Endometrial microvascular endothelial cells (primary cell): ENCODE measurements around the gene RFT1. TPM values are rescaled to one million over a fixed set of nuclear protein-coding genes. Genes with fewer than 3 reads are reported as not detected.

ENCODE experiments used
- in situ Hi-C: cut with HindIII; loops from 2 replicates; pipeline ENCODE4 v1.10.0; 2017; ENCODE audit warnings: low sequenced_read_pairs, low pct_unique_long_range_greater_than_20kb; ENCODE audit errors: inconsistent ontology term
- total RNA-seq: library from RNA; depleted of rRNA; stranded (reverse); fragments of >200 nt; gene quantifications from one replicate; pipeline ENCODE4 v1.2.3, GENCODE V29; 2015; ENCODE audit errors: inconsistent ontology term

The RFT1 gene
- total RNA-seq, 1 donor from 2014 or later, result 29.4 TPM

GRCh38 chr3:53109190-53109589 is 21.0 kb downstream of the RFT1 start:
- in situ Hi-C loops, result no loop called here

GRCh38 chr3:53104762-53105161 is 25.5 kb downstream of the RFT1 start:
- in situ Hi-C loops, result no loop called here

- in situ Hi-C loops, result no loop called here
These were observed 26.6 kb downstream of the RFT1 start for GRCh38 chr3:53103397-53104296.

GRCh38 chr3:53102601-53103147 is 27.6 kb downstream of the RFT1 start:
- in situ Hi-C loops, result no loop called here

GRCh38 chr3:53101956-53102355 is 28.3 kb downstream of the RFT1 start:
- in situ Hi-C loops, result no loop called here

- in situ Hi-C loops, result no loop called here
These were observed 29.3 kb downstream of the RFT1 start for GRCh38 chr3:53100818-53101466.

GRCh38 chr3:53097887-53098286 is 32.3 kb downstream of the RFT1 start:
- in situ Hi-C loops, result no loop called here

- in situ Hi-C loops, result no loop called here
These were observed 37.3 kb downstream of the RFT1 start for GRCh38 chr3:53092942-53093341.

- in situ Hi-C loops, result no loop called here
These were observed 38.0 kb downstream of the RFT1 start for GRCh38 chr3:53092216-53092615.

GRCh38 chr3:53091011-53091410 is 39.2 kb downstream of the RFT1 start:
- in situ Hi-C loops, result no loop called here

- in situ Hi-C loops, result no loop called here
These were observed 40.7 kb downstream of the RFT1 start for GRCh38 chr3:53089511-53089910.

- in situ Hi-C loops, result no loop called here
These were observed 44.8 kb downstream of the RFT1 start for GRCh38 chr3:53085476-53085875.

GRCh38 chr3:53084310-53085001 is 45.8 kb downstream of the RFT1 start:
- in situ Hi-C loops, result no loop called here

- in situ Hi-C loops, result no loop called here
These were observed 46.3 kb downstream of the RFT1 start for GRCh38 chr3:53083949-53084309.

GRCh38 chr3:53083521-53083920 is 46.7 kb downstream of the RFT1 start:
- in situ Hi-C loops, result no loop called here

GRCh38 chr3:53082736-53083135 is 47.5 kb downstream of the RFT1 start:
- in situ Hi-C loops, result no loop called here

GRCh38 chr3:53081318-53081717 is 48.9 kb downstream of the RFT1 start:
- in situ Hi-C loops, result no loop called here

- in situ Hi-C loops, result no loop called here
These were observed 49.5 kb downstream of the RFT1 start for GRCh38 chr3:53080612-53081205.
